NB4 (cell line): ENCODE data around the gene SCT.

Source experiments
- CTCF ChIP-seq: IDR thresholded peaks from one replicate; pipeline ENCODE4 v1.5.1; 2012; ENCODE audit warnings: low read depth, low read length
- MAX ChIP-seq: IDR thresholded peaks from 2 replicates; pipeline ENCODE4 v1.6.1; 2011; ENCODE audit warnings: low read depth, low read length
- MYC ChIP-seq: IDR thresholded peaks from 2 replicates; pipeline ENCODE4 v1.6.1; 2011; ENCODE audit warnings: low read depth, low read length
- POLR2A ChIP-seq: IDR thresholded peaks from 2 replicates; pipeline ENCODE4 v1.6.1; 2011; ENCODE audit warnings: mild to moderate bottlenecking; ENCODE audit not compliant: insufficient read length; ENCODE audit errors: extremely low read depth

- no peak for TF ChIP-seq POLR2A
- no peak for TF ChIP-seq CTCF
- no peak for TF ChIP-seq MAX
- TF ChIP-seq MYC, result no peak
Measured at GRCh38 chr11:626475-627307, at the start of gene SCT.
